Measurements from ENCODE around the gene ITGB2.

The ITGB2 gene

DNA sequence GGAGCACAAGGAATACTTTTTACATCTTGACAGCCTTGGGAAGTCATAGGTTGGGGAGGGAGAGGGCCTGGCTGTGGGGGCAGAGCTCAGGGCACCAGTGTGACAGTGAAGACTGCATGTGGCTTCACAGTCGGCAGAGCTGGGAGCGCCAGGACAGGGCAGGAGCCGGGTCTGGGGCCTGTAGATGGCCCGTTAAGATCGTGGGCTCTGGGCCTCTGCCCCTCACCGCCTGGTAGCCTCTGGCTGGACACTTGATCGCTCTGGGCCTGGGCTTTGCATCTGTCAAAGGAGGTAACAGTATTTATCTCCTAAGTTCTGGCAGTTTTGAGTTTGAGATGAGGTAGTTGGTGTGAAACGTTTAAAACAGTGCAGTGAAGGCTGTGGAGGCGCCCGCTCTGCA lies 23.9 kb upstream of the ITGB2 start:
- in situ Hi-C loops (cut with HindIII; ENCODE audit: low sequenced_read_pairs) = no loop called here
- TF ChIP-seq, protein P1, sequence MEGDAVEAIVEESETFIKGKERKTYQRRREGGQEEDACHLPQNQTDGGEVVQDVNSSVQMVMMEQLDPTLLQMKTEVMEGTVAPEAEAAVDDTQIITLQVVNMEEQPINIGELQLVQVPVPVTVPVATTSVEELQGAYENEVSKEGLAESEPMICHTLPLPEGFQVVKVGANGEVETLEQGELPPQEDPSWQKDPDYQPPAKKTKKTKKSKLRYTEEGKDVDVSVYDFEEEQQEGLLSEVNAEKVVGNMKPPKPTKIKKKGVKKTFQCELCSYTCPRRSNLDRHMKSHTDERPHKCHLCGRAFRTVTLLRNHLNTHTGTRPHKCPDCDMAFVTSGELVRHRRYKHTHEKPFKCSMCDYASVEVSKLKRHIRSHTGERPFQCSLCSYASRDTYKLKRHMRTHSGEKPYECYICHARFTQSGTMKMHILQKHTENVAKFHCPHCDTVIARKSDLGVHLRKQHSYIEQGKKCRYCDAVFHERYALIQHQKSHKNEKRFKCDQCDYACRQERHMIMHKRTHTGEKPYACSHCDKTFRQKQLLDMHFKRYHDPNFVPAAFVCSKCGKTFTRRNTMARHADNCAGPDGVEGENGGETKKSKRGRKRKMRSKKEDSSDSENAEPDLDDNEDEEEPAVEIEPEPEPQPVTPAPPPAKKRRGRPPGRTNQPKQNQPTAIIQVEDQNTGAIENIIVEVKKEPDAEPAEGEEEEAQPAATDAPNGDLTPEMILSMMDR (IDR thresholded peaks at IDR 0.05; ENCODE audit: low read depth, low read length) = no peak
- no peak for DNase-seq (ENCODE audit: low read depth, low spot score)
- H3K4me3 ChIP-seq (ENCODE audit: low read depth, low read length) = no peak overlapping the region

DNA sequence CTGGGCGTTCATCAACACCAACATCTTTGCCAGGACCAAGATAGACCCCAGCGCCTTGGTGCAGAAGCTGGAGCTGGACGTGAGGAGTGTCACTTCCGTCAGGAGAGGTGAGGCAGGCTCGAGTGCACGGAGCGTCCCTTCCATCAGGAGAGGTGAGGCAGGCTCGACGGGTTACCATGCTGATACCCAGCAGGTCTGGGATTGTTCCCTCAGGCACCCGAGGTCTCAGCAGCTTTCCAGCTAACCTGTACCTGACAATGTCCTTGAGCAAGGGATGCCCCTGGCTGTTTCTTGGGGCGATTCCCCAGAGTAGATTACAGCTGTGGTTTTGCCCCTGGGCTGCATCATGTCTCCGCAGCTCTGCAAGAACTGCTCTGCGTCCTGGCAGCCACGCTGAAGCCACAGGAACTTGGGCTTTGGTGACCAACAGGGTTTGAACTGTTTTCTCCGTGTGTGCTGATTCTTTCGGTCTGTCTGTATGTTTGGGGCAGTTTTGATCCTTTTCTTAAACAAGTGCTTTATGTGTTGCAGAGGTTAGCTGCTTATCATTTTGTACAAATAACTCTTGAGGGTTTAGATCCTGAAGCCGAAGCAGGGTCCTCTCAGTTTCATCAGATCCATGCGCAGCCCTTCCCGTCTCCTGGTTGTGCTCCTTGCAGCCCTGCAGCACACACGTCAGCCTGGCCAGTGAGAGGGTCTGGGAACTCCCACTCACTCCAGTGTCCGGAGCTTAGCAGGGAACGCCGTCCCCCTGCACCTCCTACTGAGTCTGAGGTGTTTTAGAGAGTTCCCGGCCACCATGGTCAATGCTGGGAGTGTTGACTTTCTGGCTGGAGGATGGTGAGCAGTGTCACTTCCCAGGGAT lies 23.2 kb upstream of the ITGB2 start:
- no peak for DNase-seq (ENCODE audit: low read depth, low spot score)
- in situ Hi-C loops (cut with HindIII; ENCODE audit: low sequenced_read_pairs) = no loop called here
- TF ChIP-seq, protein P1 (IDR thresholded peaks at IDR 0.05; ENCODE audit: low read depth, low read length) = no peak
- no peak overlapping the region for H3K4me3 ChIP-seq (ENCODE audit: low read depth, low read length)

DNA sequence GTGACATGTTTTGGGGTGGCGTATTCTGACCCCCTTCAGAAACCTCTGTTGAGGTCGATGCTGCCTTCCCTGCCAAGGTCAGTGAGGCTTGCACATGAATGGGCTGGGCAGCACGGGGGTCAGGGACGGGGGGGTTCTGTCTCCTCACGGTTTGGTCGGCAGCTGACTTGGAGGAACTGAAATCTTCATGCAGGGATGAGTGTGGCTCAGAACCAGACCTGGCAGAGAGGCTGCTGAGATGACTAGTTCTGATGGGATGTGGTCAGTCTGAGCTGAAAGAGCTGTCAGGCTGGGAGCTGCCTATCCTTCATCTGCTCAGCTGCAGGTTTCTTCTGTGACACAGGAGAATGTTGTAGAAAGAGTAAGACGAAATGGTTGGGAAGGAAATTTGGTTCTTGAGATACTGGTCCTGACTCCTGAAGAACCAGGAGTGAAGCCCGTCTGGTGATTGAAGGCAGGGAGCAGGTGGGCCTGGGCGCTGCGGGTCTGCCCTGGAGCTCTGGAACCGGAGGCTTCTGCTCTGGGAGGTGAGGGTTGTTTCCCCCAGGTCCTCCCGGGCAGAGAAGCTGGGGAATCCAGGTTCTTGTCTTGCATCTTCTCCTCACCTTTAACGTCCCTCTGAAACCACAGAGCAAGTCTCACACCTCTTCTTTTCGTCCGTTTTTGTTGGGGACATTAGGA lies 22.4 kb upstream of the ITGB2 start:
- no peak for DNase-seq (ENCODE audit: low read depth, low spot score)
- TF ChIP-seq, protein P1 (IDR thresholded peaks at IDR 0.05; ENCODE audit: low read depth, low read length) = no peak
- in situ Hi-C loops (cut with HindIII; ENCODE audit: low sequenced_read_pairs) = no loop called here
- H3K4me3 ChIP-seq (ENCODE audit: low read depth, low read length) = no peak overlapping the region

DNA sequence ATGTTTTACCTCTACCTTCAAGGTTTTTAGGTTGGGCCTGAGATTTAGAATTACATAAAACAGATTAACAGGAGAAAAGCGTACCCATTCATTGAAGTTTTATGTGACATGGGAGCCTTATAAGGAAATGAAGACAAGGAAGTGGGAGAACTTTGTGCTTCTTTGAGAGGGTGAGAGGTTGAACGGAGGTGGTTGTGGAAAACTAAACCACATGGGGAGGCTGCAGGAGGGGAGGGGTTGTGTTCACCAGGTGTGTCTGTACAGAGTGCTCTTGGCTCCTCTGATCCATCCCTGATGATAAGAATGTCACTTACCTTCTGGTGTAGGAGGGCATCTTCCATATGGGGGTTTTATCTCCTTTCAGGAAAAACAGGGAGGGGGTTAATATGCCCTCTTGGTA lies 21.9 kb upstream of the ITGB2 start:
- in situ Hi-C loops (cut with HindIII; ENCODE audit: low sequenced_read_pairs) = no loop called here
- H3K4me3 ChIP-seq (ENCODE audit: low read depth, low read length) = no peak overlapping the region
- DNase-seq (ENCODE audit: low read depth, low spot score) = no peak
- TF ChIP-seq, protein P1 (IDR thresholded peaks at IDR 0.05; ENCODE audit: low read depth, low read length) = no peak

DNA sequence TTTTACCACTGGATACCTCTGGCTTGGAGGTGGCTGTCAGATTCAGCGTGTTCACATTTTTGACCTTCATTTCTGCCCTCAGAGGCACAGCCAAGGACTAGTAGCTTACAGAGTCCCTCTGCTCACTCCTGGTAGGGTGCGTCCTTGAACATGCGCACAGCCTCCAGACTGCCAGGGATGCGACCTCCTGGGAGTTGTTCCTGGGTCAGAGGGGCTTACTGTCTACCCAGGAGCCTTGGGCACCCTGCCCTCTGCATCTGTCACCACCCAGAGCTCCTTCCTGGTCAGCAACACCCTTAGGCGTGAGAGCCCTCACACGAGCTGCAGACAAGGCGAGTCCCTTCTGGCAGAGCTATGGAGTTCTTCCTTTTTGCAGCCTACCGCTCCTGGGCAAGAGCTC lies 20.9 kb upstream of the ITGB2 start:
- DNase-seq (ENCODE audit: low read depth, low spot score) = no peak
- no peak overlapping the region for H3K4me3 ChIP-seq (ENCODE audit: low read depth, low read length)
- TF ChIP-seq, protein P1 (IDR thresholded peaks at IDR 0.05; ENCODE audit: low read depth, low read length) = no peak
- in situ Hi-C loops (cut with HindIII; ENCODE audit: low sequenced_read_pairs) = no loop called here

DNA sequence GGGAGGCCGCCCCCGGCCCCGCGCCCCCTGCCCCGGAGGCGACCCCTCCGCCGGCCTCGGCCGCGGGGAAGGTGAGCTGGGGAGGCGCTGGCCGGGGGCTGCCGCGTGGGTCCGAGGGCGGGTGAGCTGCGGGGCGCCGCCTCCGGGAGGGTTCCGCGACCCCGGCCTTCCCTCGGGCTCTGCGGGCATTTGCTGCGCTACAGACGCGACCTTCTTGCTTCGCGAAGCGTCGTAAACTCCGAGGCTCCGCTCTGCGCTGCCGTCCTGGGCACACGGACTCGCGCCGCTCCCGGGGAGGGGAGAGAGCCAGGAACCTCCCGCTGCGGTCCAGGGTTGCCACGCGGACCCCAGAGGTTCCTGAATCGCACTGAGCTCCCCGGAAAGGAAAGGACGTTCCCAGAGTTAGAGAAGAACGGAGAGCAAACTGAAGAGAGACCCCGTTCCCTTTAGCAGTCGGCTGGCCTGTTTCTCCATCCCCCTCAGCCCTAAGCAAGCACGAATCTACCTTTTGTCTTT lies 19.5 kb upstream of the ITGB2 start:
- DNase-seq (ENCODE audit: low read depth, low spot score) = no peak
- TF ChIP-seq, protein P1 (IDR thresholded peaks at IDR 0.05; ENCODE audit: low read depth, low read length) = no peak
- H3K4me3 ChIP-seq (ENCODE audit: low read depth, low read length) = peak overlapping the region; percentile 92
- in situ Hi-C loops (cut with HindIII; ENCODE audit: low sequenced_read_pairs) = no loop called here
